H1 (cell line): ENCODE results near the gene MMP12. TPM values are rescaled to one million over a fixed set of nuclear protein-coding genes. Genes with fewer than 3 reads are reported as not detected.
A peak's percentile ranks its signal among the peaks of the same experiment; 100 is the strongest.

ENCODE experiments used
- ASH2L ChIP-seq: fragments of 200-600, 300-600 bp; sonication (generic); IDR thresholded peaks from one replicate; pipeline ENCODE4 v1.7.1; 2017; ENCODE audit warnings: low read length
- CEBPB ChIP-seq: IDR thresholded peaks from 2 replicates; pipeline ENCODE4 v1.6.1; 2012; ENCODE audit warnings: low read depth, low read length
- KDM5A ChIP-seq: fragments of 200-600 bp; IDR thresholded peaks from 2 replicates; pipeline ENCODE4 v1.7.1; 2012; ENCODE audit warnings: mild to moderate bottlenecking, low read length, inconsistent platforms, mixed read lengths
- MAX ChIP-seq: IDR thresholded peaks from 2 replicates; pipeline ENCODE4 v1.6.1; 2012; ENCODE audit warnings: inconsistent platforms
- POLR2A ChIP-seq, 2 experiments: IDR thresholded peaks; 1 replicate in 1 of 2; 2 replicates in 1 of 2; pipeline ENCODE4 v1.6.1; 2011; ENCODE audit warnings: low read depth in 2 of 2, low read length in 2 of 2, mild to moderate bottlenecking in 2 of 2; ENCODE audit errors: control extremely low read depth in 1 of 2
- POLR2AphosphoS5 ChIP-seq: IDR thresholded peaks from 2 replicates; pipeline ENCODE4 v1.6.1; 2011; ENCODE audit warnings: low read depth, low read length
- RAD21 ChIP-seq, 2 experiments: IDR thresholded peaks in 1 of 2; conservative IDR thresholded peaks in 1 of 2; 2 replicates each; pipeline ENCODE4 v1.6.1; 2011; ENCODE audit warnings: low read depth in 2 of 2, low read length in 2 of 2, improper control_type of control experiment in 1 of 2, inconsistent platforms in 1 of 2, mild to moderate bottlenecking in 1 of 2, moderate library complexity in 1 of 2
- RBBP5 ChIP-seq: IDR thresholded peaks from 2 replicates; pipeline ENCODE4 v1.7.1; 2012; ENCODE audit warnings: low read depth, mild to moderate bottlenecking, inconsistent platforms, low read length, moderate library complexity, borderline replicate concordance
- SAP30 ChIP-seq: fragments of 300-600 bp; sonication (generic); IDR thresholded peaks from 2 replicates; pipeline ENCODE4 v1.7.1; 2012; ENCODE audit warnings: low read length, moderate library complexity, mild to moderate bottlenecking, inconsistent platforms; ENCODE audit not compliant: insufficient read depth, insufficient replicate concordance
- SP1 ChIP-seq: IDR thresholded peaks from 2 replicates; pipeline ENCODE4 v1.6.1; 2011; ENCODE audit warnings: low read depth, low read length
- SP4 ChIP-seq: IDR thresholded peaks from 2 replicates; pipeline ENCODE4 v1.6.1; 2012; ENCODE audit warnings: low read length, inconsistent platforms
- USF2 ChIP-seq: IDR thresholded peaks from 2 replicates; pipeline ENCODE4 v1.6.1; 2011; ENCODE audit warnings: low read length, improper control_type of control experiment
- polyA plus RNA-seq, 7 experiments: library from polyadenylated mRNA; depleted of rRNA in 3 of 7; stranded (reverse) in 5 of 7; unstranded in 2 of 7; fragments of >200 nt in 5 of 7; fragments of 200-250 nt in 2 of 7; gene quantifications; 1 replicate in 5 of 7; 2 replicates in 1 of 7; 4 replicates in 1 of 7; pipeline versions ENCODE4 v1.2.1 to v1.2.3, GENCODE V29; 2011 to 2013; ENCODE audit warnings: missing spikeins in 2 of 7, mixed read lengths in 2 of 7
- total RNA-seq: library from RNA; stranded (reverse); fragmentation: NEBNext Ultra II Directional; extraction: Animal tissue kit (Norgen Biotek cat#: 25700); gene quantifications from 2 replicates; pipeline ENCODE4 v1.2.1, GENCODE V29; 2021

MMP12 gene
- total and polyA plus RNA-seq, 2 of the 8 experiments (the other 6 are each of a cell fraction or from before 2014, with no cell fraction given) = not detected

GRCh38 chr11:102914238-102915043 lies 39.7 kb upstream of the MMP12 start (continued):
- TF ChIP-seq USF2 (no peak), KDM5A (no peak), SP1 (no peak), POLR2A (IDR thresholded peaks at IDR 0.05; ENCODE audit: control extremely low read depth in 1 of 2, low read depth in 2 of 2, low read length in 2 of 2) (no peak), SP4 (no peak), RBBP5 (no peak), POLR2AphosphoS5 (no peak), ASH2L (peak; percentile 24), MAX (no peak), RAD21 (IDR thresholded peaks at IDR 0.05 in 1 of 2, conservative IDR thresholded peaks at IDR 0.05 in 1 of 2; ENCODE audit: low read depth in 2 of 2, low read length in 2 of 2) (peak; percentile 64 to 69), SAP30 (no peak), CEBPB (no peak)
